Tibial nerve (tissue), 4 donors: ENCODE measurements around the gene CRB3. TPM values are rescaled to one million over a fixed set of nuclear protein-coding genes. Genes with fewer than 3 reads are reported as not detected.

Source experiments
- DNase-seq, 2 donors: peaks; one replicate each; pipeline ENCODE4 v3.0.0-alpha.2; 2019; ENCODE audit warnings: low spot score in 2 of 2
- H3K27ac ChIP-seq, 4 donors: fragments of 200-600 bp; sonication (generic) in 3 of 4; one replicate each; pipeline ENCODE4 v1.5.1; 2017 to 2019; ENCODE audit warnings: mild to moderate bottlenecking in 1 of 4
- H3K27me3 ChIP-seq, 2 donors: fragments of 200-600 bp; sonication (generic) in 1 of 2; one replicate each; pipeline versions ENCODE4 v1.5.1 to v1.6.0; 2017 to 2019
- H3K36me3 ChIP-seq, 3 donors: fragments of 200-600 bp; sonication (generic); one replicate each; pipeline ENCODE4 v1.5.1; 2018 to 2019
- H3K4me1 ChIP-seq, 4 donors: fragments of 200-600 bp; sonication (generic) in 3 of 4; one replicate each; pipeline ENCODE4 v1.5.1; 2017 to 2019
- H3K4me3 ChIP-seq, 4 donors: fragments of 200-600 bp; sonication (generic) in 3 of 4; one replicate each; pipeline ENCODE4 v1.5.1; 2017 to 2019; ENCODE audit warnings: mild to moderate bottlenecking in 1 of 4, moderate library complexity in 1 of 4
- H3K9me3 ChIP-seq, 4 donors: fragments of 200-600 bp; sonication (generic) in 3 of 4; one replicate each; pipeline ENCODE4 v1.5.1; 2017 to 2019
- CTCF ChIP-seq, 5 experiments: fragments of 200-600 bp in 3 of 5; fragments of 450-650 bp in 2 of 5; sonication (generic) in 3 of 5; IDR thresholded peaks; one replicate each; pipeline ENCODE4 v1.5.1; 2016 to 2019; ENCODE audit warnings: antibody characterized with exemption in 5 of 5, mild to moderate bottlenecking in 3 of 5, moderate library complexity in 2 of 5
- EP300 ChIP-seq, 2 donors: sonication (generic); formaldehyde crosslinking; IDR thresholded peaks; one replicate each; pipeline ENCODE4 v1.6.1; 2017; ENCODE audit warnings: antibody characterized with exemption in 2 of 2, mild to moderate bottlenecking in 1 of 2
- POLR2A ChIP-seq, 2 donors: fragments of 450-650 bp; IDR thresholded peaks; one replicate each; pipeline ENCODE4 v1.6.1; 2017; ENCODE audit warnings: antibody characterized with exemption in 2 of 2, mild to moderate bottlenecking in 2 of 2, moderate library complexity in 2 of 2
- WGBS, 2 donors: methylation state at CpG; one replicate each; pipeline ENCODE4 v1.1.5; 2018; 5-methylcytosine and 5-hydroxymethylcytosine counted together
- total RNA-seq, 4 donors: library from RNA; depleted of rRNA; stranded (reverse); fragments of >200 nt; gene quantifications; one replicate each; pipeline ENCODE4 v1.1.0, GENCODE V29; 2016

The CRB3 gene
- total RNA-seq, 4 donors from 2014 or later, result not detected

GRCh38 chr19:6509118-6509971, 45.3 kb downstream of the CRB3 start:
- H3K36me3 ChIP-seq, result no peaks in the 10 kb centered on the region
- peaks cover 0 to 9% (median 0%) of the 10 kb centered on the region in 4 donors for H3K4me1 ChIP-seq
- no peaks in the 10 kb centered on the region for H3K9me3 ChIP-seq
- DNase-seq, result peak in 1 of 2 donors; percentile 30
- no peak for TF ChIP-seq CTCF (IDR thresholded peaks at IDR 0.05)
- TF ChIP-seq EP300 (IDR thresholded peaks at IDR 0.05), result peak; percentile 70 to 91
- no peak for TF ChIP-seq POLR2A (IDR thresholded peaks at IDR 0.05)
- H3K4me3 ChIP-seq, result no peak overlapping the region
- peak overlapping the region; percentile 48 to 94 (median 84) for H3K27ac ChIP-seq
- H3K27me3 ChIP-seq, result peaks cover 0 to 2% of the 10 kb centered on the region in 2 donors
- WGBS, 2 donors, result 41 to 45% methylated on average over 20 of the region's 20 CpGs

GRCh38 chr19:6510618-6511017, 46.5 kb downstream of the CRB3 start:
- TF ChIP-seq POLR2A (IDR thresholded peaks at IDR 0.05) (no peak), EP300 (IDR thresholded peaks at IDR 0.05) (no peak), CTCF (IDR thresholded peaks at IDR 0.05) (no peak)
- no peaks in the 10 kb centered on the region for H3K27me3 ChIP-seq
- H3K9me3 ChIP-seq, result no peaks in the 10 kb centered on the region
- 78 to 81% methylated on average over 7 of the region's 7 CpGs for WGBS, 2 donors
- peak overlapping the region in 1 of 4 donors; percentile 89 for H3K27ac ChIP-seq
- no peaks in the 10 kb centered on the region for H3K36me3 ChIP-seq
- peaks cover 0 to 9% (median 0%) of the 10 kb centered on the region in 4 donors for H3K4me1 ChIP-seq
- no peak for DNase-seq
- no peak overlapping the region for H3K4me3 ChIP-seq

GRCh38 chr19:6514089-6514488, 50.0 kb downstream of the CRB3 start:
- Histone ChIP-seq H3K9me3 (no peaks in the 10 kb centered on the region), H3K27ac (no peak overlapping the region), H3K4me3 (no peak overlapping the region), H3K4me1 (peaks cover 0 to 24% (median 2%) of the 10 kb centered on the region in 4 donors), H3K27me3 (no peaks in the 10 kb centered on the region), H3K36me3 (no peaks in the 10 kb centered on the region)
- DNase-seq, result no peak
- WGBS, 2 donors, result 51 to 55% methylated on average over 9 of the region's 9 CpGs
- TF ChIP-seq CTCF (IDR thresholded peaks at IDR 0.05), result no peak
- TF ChIP-seq EP300 (IDR thresholded peaks at IDR 0.05), result no peak
- no peak for TF ChIP-seq POLR2A (IDR thresholded peaks at IDR 0.05)

- Histone ChIP-seq H3K27me3 (no peaks in the 10 kb centered on the region), H3K9me3 (no peaks in the 10 kb centered on the region), H3K4me3 (no peak overlapping the region), H3K4me1 (peaks cover 0 to 24% (median 2%) of the 10 kb centered on the region in 4 donors), H3K27ac (no peak overlapping the region), H3K36me3 (no peaks in the 10 kb centered on the region)
- 82 to 87% methylated on average over 14 to 15 of the region's 15 CpGs for WGBS, 2 donors
- TF ChIP-seq POLR2A (IDR thresholded peaks at IDR 0.05), result no peak
- no peak for TF ChIP-seq CTCF (IDR thresholded peaks at IDR 0.05)
- no peak for TF ChIP-seq EP300 (IDR thresholded peaks at IDR 0.05)
- no peak for DNase-seq
Observed at GRCh38 chr19:6514926-6515544, 51.0 kb downstream of the CRB3 start.
